HL-60 (cell line): Measurements from ENCODE around the gene STEAP1B.

Experiments used
- DNase-seq, 2 experiments: peaks; one replicate each; pipeline ENCODE4 v3.0.0-alpha.2; 2010 to 2020; ENCODE audit warnings: low read depth in 1 of 2, low spot score in 1 of 2
- H3K27ac ChIP-seq: fragments of 250-450 bp; sonication (Bioruptor Pico); replicated peaks from 2 replicates; pipeline ENCODE4 v1.5.1; 2020; ENCODE audit warnings: mild to moderate bottlenecking, moderate library complexity
- H3K27me3 ChIP-seq: fragments of 250-450 bp; sonication (Bioruptor Pico); 2 replicates; pipeline ENCODE4 v1.5.1; 2021; ENCODE audit warnings: mild to moderate bottlenecking, moderate library complexity; ENCODE audit not compliant: insufficient read depth, poor library complexity, severe bottlenecking
- H3K4me3 ChIP-seq: replicated peaks from 2 replicates; pipeline ENCODE4 v1.5.1; 2011; ENCODE audit warnings: mild to moderate bottlenecking, control low read depth, low read length; ENCODE audit not compliant: insufficient read depth
- GABPA ChIP-seq: IDR thresholded peaks from 2 replicates; pipeline ENCODE4 v1.6.1; 2012; ENCODE audit warnings: low read depth
- POLR2AphosphoS5 ChIP-seq: IDR thresholded peaks from 2 replicates; pipeline ENCODE4 v1.6.1; 2012; ENCODE audit warnings: low read depth
- SPI1 ChIP-seq: IDR thresholded peaks from 2 replicates; pipeline ENCODE4 v1.6.1; 2012; ENCODE audit warnings: low read depth, mild to moderate bottlenecking, borderline replicate concordance
- TF ChIP-seq, protein P1 (sequence below): IDR thresholded peaks from 2 replicates; pipeline ENCODE4 v1.6.1; 2012; ENCODE audit warnings: low read depth; ENCODE audit not compliant: insufficient replicate concordance
- TF ChIP-seq, protein P2 (sequence below): IDR thresholded peaks from one replicate; pipeline ENCODE4 v1.5.1; 2011; ENCODE audit warnings: low read length, control low read depth, inconsistent platforms; ENCODE audit not compliant: insufficient read depth

The STEAP1B gene

DNA sequence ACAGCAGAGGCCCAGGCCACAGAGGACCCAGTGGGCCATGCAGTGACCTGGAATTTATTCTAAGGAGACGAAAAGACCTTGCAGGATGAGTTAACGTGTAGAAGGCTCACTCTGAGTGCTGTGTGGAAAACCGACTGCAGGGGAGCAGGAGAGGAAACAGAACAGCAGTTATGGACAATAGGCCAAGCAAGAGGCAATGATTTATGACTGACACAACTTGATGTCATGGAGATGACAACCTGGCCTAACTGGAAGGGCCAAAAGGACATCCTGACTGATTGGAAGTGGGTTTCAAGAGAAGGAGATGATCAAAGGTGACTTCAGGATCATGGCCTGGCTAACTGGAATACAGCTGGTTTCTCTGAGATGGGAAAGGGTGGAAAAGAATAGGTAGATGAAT lies 72.9 kb downstream of the STEAP1B start:
- no peak for TF ChIP-seq SPI1
- TF ChIP-seq, protein P1, sequence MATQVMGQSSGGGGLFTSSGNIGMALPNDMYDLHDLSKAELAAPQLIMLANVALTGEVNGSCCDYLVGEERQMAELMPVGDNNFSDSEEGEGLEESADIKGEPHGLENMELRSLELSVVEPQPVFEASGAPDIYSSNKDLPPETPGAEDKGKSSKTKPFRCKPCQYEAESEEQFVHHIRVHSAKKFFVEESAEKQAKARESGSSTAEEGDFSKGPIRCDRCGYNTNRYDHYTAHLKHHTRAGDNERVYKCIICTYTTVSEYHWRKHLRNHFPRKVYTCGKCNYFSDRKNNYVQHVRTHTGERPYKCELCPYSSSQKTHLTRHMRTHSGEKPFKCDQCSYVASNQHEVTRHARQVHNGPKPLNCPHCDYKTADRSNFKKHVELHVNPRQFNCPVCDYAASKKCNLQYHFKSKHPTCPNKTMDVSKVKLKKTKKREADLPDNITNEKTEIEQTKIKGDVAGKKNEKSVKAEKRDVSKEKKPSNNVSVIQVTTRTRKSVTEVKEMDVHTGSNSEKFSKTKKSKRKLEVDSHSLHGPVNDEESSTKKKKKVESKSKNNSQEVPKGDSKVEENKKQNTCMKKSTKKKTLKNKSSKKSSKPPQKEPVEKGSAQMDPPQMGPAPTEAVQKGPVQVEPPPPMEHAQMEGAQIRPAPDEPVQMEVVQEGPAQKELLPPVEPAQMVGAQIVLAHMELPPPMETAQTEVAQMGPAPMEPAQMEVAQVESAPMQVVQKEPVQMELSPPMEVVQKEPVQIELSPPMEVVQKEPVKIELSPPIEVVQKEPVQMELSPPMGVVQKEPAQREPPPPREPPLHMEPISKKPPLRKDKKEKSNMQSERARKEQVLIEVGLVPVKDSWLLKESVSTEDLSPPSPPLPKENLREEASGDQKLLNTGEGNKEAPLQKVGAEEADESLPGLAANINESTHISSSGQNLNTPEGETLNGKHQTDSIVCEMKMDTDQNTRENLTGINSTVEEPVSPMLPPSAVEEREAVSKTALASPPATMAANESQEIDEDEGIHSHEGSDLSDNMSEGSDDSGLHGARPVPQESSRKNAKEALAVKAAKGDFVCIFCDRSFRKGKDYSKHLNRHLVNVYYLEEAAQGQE = no peak
- TF ChIP-seq POLR2AphosphoS5 = no peak
- TF ChIP-seq GABPA = no peak
- no peak overlapping the region for H3K27ac ChIP-seq
- DNase-seq = no peak

DNA sequence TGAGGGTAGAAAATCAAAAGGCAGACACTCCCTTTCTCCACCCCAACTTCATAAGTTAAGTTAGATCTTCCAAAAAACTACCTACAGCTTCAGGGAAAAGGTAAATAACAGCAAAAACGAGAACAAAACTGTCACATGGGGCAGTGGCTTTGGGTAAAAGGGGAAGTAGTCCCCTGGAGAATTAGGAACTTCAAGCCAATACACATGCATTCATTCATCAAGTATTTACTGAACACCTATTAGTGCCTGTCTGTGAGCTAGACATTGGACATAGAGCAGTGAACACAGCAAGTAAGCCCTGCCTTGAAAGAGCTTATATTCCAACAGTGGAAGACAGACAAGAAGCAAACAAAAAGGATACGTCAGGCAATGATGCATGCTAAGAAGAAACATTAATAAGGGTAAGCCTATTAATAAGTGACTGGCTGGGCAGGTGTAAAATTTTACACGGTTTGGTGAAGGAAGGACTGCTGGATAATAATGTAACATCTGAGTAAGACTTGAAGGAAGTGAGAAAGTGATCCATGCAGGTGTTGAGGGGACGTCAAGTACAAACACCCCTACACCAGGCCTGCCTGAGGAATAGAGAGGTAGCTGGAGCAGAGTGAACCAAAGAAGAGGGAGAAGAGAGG lies 73.4 kb downstream of the STEAP1B start:
- TF ChIP-seq SPI1 (peak; percentile 36; the same call in 1 of the 2 replicates), GABPA (no peak), POLR2AphosphoS5 (no peak)
- no peak overlapping the region for H3K4me3 ChIP-seq
- H3K27me3 ChIP-seq = no peaks in the 10 kb centered on the region
- DNase-seq = peak in 1 of 2 experiments; percentile 10
- H3K27ac ChIP-seq = no peak overlapping the region

More for the DNA sequence above, 72.9 kb downstream of the STEAP1B start:
- no peak overlapping the region for H3K4me3 ChIP-seq
- H3K27me3 ChIP-seq = no peaks in the 10 kb centered on the region

DNA sequence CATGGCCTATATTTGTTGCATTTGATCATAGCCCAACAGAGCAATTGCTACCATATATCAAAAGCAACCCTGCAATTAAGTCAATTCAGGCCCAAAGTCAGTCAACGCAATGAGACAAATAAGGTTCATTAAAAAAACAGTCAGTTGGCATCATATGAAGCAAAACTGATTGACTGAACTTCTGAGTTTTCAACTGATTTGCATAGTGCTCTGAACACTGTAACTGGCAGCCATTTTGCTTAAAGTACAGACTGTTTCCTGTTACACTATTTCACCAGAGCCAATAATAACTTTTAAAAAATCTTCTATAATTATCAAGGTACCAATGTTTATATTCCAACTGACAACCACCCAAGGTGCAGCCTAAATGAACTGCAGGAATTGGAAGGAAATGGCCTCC lies 74.6 kb downstream of the STEAP1B start:
- no peak overlapping the region for H3K4me3 ChIP-seq
- DNase-seq = no peak
- no peaks in the 10 kb centered on the region for H3K27me3 ChIP-seq
- H3K27ac ChIP-seq = no peak overlapping the region
- TF ChIP-seq, protein P1 = no peak
- TF ChIP-seq, protein P2, sequence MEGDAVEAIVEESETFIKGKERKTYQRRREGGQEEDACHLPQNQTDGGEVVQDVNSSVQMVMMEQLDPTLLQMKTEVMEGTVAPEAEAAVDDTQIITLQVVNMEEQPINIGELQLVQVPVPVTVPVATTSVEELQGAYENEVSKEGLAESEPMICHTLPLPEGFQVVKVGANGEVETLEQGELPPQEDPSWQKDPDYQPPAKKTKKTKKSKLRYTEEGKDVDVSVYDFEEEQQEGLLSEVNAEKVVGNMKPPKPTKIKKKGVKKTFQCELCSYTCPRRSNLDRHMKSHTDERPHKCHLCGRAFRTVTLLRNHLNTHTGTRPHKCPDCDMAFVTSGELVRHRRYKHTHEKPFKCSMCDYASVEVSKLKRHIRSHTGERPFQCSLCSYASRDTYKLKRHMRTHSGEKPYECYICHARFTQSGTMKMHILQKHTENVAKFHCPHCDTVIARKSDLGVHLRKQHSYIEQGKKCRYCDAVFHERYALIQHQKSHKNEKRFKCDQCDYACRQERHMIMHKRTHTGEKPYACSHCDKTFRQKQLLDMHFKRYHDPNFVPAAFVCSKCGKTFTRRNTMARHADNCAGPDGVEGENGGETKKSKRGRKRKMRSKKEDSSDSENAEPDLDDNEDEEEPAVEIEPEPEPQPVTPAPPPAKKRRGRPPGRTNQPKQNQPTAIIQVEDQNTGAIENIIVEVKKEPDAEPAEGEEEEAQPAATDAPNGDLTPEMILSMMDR = no peak
- no peak for TF ChIP-seq GABPA
- no peak for TF ChIP-seq SPI1
- TF ChIP-seq POLR2AphosphoS5 = no peak

DNA sequence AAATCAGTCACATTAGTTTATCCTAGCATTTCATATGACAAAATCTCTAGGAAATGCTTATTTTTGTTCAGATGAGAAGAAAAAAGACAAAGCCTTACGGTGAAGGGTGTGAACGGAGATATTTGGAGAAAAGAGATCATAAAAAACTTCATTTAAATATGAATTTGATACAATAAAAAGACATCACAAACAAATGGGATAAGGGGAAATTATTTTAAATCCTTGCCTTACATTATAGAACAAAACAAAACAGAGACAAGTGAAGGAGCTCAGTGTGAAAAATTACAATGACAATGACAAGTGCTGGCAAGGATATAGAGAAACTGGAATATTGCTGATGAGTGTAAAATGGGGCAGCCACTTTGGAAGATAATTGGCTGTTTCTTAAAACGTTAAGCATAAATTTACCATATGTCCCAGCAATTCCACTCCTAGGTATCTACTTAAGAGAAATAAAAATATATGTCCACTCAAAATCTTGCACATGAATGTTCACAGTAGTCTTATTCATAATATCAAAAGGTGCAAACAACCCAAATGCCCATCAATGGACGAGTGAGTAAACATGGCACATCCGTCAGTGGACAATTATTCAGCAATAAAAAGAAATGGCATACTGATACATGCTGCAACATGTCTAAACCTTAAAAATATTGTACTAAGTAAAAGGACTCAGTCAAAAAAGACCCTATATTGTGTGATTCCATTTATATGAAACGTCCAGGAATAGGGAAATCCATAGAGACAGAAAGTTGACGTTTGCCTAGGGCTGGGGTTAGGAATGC lies 77.0 kb downstream of the STEAP1B start:
- H3K27ac ChIP-seq = no peak overlapping the region
- no peak for DNase-seq
- no peaks in the 10 kb centered on the region for H3K27me3 ChIP-seq
- TF ChIP-seq POLR2AphosphoS5 (no peak), SPI1 (no peak), GABPA (no peak)
- TF ChIP-seq, protein P2 = no peak
- TF ChIP-seq, protein P1 = no peak
- no peak overlapping the region for H3K4me3 ChIP-seq
